ENCODE data around the gene ITCH.
A peak's percentile ranks its signal among the peaks of the same experiment; 100 is the strongest.

ITCH gene

GRCh38 chr20:34452281-34452982 is 89.4 kb downstream of the ITCH start:
- TF ChIP-seq, protein P1, sequence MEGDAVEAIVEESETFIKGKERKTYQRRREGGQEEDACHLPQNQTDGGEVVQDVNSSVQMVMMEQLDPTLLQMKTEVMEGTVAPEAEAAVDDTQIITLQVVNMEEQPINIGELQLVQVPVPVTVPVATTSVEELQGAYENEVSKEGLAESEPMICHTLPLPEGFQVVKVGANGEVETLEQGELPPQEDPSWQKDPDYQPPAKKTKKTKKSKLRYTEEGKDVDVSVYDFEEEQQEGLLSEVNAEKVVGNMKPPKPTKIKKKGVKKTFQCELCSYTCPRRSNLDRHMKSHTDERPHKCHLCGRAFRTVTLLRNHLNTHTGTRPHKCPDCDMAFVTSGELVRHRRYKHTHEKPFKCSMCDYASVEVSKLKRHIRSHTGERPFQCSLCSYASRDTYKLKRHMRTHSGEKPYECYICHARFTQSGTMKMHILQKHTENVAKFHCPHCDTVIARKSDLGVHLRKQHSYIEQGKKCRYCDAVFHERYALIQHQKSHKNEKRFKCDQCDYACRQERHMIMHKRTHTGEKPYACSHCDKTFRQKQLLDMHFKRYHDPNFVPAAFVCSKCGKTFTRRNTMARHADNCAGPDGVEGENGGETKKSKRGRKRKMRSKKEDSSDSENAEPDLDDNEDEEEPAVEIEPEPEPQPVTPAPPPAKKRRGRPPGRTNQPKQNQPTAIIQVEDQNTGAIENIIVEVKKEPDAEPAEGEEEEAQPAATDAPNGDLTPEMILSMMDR (IDR thresholded peaks at IDR 0.05), result no peak
- no peak overlapping the region for H3K4me3 ChIP-seq
- no peak overlapping the region for H3K27ac ChIP-seq
- DNase-seq (ENCODE audit: low spot score), result no peak

GRCh38 chr20:34458631-34459030 is 95.6 kb downstream of the ITCH start:
- DNase-seq (ENCODE audit: low spot score), result no peak
- H3K27ac ChIP-seq, result peak overlapping the region in 1 of 2 donors; percentile 35
- TF ChIP-seq, protein P1 (IDR thresholded peaks at IDR 0.05), result no peak
- no peak overlapping the region for H3K4me3 ChIP-seq

DNA sequence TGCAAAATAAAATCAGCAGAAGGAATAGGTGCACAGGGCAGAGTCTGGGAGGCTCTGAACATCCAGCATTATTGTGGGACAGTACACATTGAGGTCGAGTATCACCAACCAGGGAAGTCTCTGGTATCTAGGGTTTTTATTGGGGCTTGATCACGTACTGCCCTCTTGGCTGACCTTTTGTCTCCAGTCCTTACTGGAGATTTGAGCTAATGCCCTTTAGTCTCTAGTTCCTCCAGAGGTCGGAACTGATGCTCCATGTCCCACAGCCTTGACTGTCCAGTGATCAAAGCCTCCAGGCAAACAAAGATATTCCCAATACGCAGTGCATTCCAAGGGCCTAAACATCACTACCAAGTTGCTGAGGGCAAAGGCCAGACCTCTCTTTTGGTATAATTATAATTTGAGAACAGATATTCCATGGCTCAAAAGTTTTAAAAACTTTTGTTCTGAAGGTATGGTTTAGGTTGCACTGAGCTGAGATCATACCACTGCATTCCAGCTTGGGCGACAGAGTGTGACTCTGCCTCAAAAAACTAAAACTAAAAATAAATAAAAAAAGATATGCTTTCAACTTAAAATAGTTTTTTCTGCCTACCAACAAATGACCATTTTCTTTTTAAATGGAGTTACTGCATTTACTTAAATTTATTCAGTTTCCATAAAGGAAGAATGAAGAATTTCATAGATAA is 96.3 kb downstream of the ITCH start:
- DNase-seq (ENCODE audit: low spot score), result no peak
- Histone ChIP-seq H3K4me3 (no peak overlapping the region), H3K27ac (peak overlapping the region; percentile 16 to 35)
- TF ChIP-seq, protein P1 (IDR thresholded peaks at IDR 0.05), result no peak

GRCh38 chr20:34461779-34462087 is 98.7 kb downstream of the ITCH start:
- Histone ChIP-seq H3K4me3 (no peak overlapping the region), H3K27ac (no peak overlapping the region)
- DNase-seq (ENCODE audit: low spot score), result no peak
- TF ChIP-seq, protein P1 (IDR thresholded peaks at IDR 0.05), result no peak

GRCh38 chr20:34468951-34469350 is 105.9 kb downstream of the ITCH start:
- H3K4me3 ChIP-seq, result no peak overlapping the region
- TF ChIP-seq, protein P1 (IDR thresholded peaks at IDR 0.05), result no peak
- DNase-seq (ENCODE audit: low spot score), result no peak
- H3K27ac ChIP-seq, result no peak overlapping the region

- TF ChIP-seq, protein P1 (IDR thresholded peaks at IDR 0.05), result no peak
- H3K27ac ChIP-seq, result peak overlapping the region in 1 of 2 donors; percentile 46
- H3K4me3 ChIP-seq, result no peak overlapping the region
- no peak for DNase-seq (ENCODE audit: low spot score)
Observed at GRCh38 chr20:34472246-34472925, 109.3 kb downstream of the ITCH start.

All from coronary artery (tissue), 2 donors.